H1 (cell line): ENCODE data around the gene CYTL1. TPM values are rescaled to one million over a fixed set of nuclear protein-coding genes. Genes with fewer than 3 reads are reported as not detected.

Experiments
- polyA plus RNA-seq, 7 experiments: library from polyadenylated mRNA; depleted of rRNA in 3 of 7; stranded (reverse) in 5 of 7; unstranded in 2 of 7; fragments of >200 nt in 5 of 7; fragments of 200-250 nt in 2 of 7; gene quantifications; 1 replicate in 5 of 7; 2 replicates in 1 of 7; 4 replicates in 1 of 7; pipeline versions ENCODE4 v1.2.1 to v1.2.3, GENCODE V29; 2011 to 2013; ENCODE audit warnings: missing spikeins in 2 of 7, mixed read lengths in 2 of 7
- total RNA-seq: library from RNA; stranded (reverse); fragmentation: NEBNext Ultra II Directional; extraction: Animal tissue kit (Norgen Biotek cat#: 25700); gene quantifications from 2 replicates; pipeline ENCODE4 v1.2.1, GENCODE V29; 2021
- TF ChIP-seq, protein P1 (sequence below): fragments of 300-600 bp; sonication (generic); IDR thresholded peaks from 2 replicates; pipeline ENCODE4 v1.7.1; 2012; ENCODE audit warnings: low read length, moderate library complexity, mild to moderate bottlenecking, inconsistent platforms; ENCODE audit not compliant: insufficient replicate concordance

Gene CYTL1
- total and polyA plus RNA-seq, 2 of the 8 experiments (the other 6 are each of a cell fraction or from before 2014, with no cell fraction given): 8.6 to 9.8 TPM

DNA sequence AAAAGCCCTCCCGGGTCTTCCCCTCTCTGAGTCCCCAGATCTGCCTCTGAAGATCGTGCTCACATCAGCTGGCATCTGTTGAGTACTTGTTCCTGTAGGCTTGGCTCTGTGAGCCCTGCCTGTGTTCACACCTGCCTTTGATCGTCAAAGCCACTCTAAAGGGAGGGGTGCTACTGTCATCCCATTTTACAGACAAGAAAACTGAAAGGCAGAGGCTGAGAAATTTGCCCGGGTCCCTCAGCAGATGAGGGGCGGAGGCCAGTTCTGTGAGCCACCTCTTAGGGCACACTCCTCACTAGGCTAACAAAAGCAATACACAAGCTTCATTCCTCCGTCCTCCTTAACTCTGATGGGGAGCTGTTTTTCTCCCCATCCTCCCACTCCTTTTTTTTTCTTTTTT is 655 bp downstream of the CYTL1 start (continued):
- TF ChIP-seq, protein P1, sequence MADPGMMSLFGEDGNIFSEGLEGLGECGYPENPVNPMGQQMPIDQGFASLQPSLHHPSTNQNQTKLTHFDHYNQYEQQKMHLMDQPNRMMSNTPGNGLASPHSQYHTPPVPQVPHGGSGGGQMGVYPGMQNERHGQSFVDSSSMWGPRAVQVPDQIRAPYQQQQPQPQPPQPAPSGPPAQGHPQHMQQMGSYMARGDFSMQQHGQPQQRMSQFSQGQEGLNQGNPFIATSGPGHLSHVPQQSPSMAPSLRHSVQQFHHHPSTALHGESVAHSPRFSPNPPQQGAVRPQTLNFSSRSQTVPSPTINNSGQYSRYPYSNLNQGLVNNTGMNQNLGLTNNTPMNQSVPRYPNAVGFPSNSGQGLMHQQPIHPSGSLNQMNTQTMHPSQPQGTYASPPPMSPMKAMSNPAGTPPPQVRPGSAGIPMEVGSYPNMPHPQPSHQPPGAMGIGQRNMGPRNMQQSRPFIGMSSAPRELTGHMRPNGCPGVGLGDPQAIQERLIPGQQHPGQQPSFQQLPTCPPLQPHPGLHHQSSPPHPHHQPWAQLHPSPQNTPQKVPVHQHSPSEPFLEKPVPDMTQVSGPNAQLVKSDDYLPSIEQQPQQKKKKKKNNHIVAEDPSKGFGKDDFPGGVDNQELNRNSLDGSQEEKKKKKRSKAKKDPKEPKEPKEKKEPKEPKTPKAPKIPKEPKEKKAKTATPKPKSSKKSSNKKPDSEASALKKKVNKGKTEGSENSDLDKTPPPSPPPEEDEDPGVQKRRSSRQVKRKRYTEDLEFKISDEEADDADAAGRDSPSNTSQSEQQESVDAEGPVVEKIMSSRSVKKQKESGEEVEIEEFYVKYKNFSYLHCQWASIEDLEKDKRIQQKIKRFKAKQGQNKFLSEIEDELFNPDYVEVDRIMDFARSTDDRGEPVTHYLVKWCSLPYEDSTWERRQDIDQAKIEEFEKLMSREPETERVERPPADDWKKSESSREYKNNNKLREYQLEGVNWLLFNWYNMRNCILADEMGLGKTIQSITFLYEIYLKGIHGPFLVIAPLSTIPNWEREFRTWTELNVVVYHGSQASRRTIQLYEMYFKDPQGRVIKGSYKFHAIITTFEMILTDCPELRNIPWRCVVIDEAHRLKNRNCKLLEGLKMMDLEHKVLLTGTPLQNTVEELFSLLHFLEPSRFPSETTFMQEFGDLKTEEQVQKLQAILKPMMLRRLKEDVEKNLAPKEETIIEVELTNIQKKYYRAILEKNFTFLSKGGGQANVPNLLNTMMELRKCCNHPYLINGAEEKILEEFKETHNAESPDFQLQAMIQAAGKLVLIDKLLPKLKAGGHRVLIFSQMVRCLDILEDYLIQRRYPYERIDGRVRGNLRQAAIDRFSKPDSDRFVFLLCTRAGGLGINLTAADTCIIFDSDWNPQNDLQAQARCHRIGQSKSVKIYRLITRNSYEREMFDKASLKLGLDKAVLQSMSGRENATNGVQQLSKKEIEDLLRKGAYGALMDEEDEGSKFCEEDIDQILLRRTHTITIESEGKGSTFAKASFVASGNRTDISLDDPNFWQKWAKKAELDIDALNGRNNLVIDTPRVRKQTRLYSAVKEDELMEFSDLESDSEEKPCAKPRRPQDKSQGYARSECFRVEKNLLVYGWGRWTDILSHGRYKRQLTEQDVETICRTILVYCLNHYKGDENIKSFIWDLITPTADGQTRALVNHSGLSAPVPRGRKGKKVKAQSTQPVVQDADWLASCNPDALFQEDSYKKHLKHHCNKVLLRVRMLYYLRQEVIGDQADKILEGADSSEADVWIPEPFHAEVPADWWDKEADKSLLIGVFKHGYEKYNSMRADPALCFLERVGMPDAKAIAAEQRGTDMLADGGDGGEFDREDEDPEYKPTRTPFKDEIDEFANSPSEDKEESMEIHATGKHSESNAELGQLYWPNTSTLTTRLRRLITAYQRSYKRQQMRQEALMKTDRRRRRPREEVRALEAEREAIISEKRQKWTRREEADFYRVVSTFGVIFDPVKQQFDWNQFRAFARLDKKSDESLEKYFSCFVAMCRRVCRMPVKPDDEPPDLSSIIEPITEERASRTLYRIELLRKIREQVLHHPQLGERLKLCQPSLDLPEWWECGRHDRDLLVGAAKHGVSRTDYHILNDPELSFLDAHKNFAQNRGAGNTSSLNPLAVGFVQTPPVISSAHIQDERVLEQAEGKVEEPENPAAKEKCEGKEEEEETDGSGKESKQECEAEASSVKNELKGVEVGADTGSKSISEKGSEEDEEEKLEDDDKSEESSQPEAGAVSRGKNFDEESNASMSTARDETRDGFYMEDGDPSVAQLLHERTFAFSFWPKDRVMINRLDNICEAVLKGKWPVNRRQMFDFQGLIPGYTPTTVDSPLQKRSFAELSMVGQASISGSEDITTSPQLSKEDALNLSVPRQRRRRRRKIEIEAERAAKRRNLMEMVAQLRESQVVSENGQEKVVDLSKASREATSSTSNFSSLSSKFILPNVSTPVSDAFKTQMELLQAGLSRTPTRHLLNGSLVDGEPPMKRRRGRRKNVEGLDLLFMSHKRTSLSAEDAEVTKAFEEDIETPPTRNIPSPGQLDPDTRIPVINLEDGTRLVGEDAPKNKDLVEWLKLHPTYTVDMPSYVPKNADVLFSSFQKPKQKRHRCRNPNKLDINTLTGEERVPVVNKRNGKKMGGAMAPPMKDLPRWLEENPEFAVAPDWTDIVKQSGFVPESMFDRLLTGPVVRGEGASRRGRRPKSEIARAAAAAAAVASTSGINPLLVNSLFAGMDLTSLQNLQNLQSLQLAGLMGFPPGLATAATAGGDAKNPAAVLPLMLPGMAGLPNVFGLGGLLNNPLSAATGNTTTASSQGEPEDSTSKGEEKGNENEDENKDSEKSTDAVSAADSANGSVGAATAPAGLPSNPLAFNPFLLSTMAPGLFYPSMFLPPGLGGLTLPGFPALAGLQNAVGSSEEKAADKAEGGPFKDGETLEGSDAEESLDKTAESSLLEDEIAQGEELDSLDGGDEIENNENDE: no peak
